Caco-2 (cell line): Measurements from ENCODE around the gene MAN2A1. TPM values are rescaled to one million over a fixed set of nuclear protein-coding genes. Genes with fewer than 3 reads are reported as not detected.

Source experiments
- BruUV-seq: library from RNA; stranded (reverse); fragments of 400-500 nt; replicated peaks from 2 replicates; lab custom pipeline; 2021; lab: Mats Ljungman, UMichigan
- CTCF ChIA-PET: fragments of 300-600 bp; sonication (Branson Sonifier 250); formaldehyde crosslinking; loops from one replicate; lab custom pipeline; 2022; ENCODE audit warnings: antibody characterized with exemption; lab: Charles Lee
- POLR2A ChIA-PET: fragments of 300-600 bp; sonication (Branson Sonifier 250); formaldehyde crosslinking; loops from one replicate; lab custom pipeline; 2022; ENCODE audit warnings: antibody characterized with exemption; lab: Charles Lee
- DNase-seq, 2 experiments: peaks; one replicate each; pipeline versions ENCODE4 v3.0.0 to v3.0.0-alpha.2; 2020 to 2022
- H3K27me3 ChIP-seq: replicated peaks from 2 replicates; pipeline ENCODE4 v1.6.0; 2011; ENCODE audit warnings: low read length; ENCODE audit not compliant: control insufficient read depth, insufficient read depth
- H3K36me3 ChIP-seq: 2 replicates; pipeline ENCODE4 v1.5.1; 2011; ENCODE audit warnings: low read length; ENCODE audit not compliant: control insufficient read depth, insufficient read depth
- H3K4me1 ChIP-seq: fragments of 250-450 bp; sonication (Bioruptor Pico); 2 replicates; pipeline ENCODE4 v1.5.1; 2020; ENCODE audit warnings: mild to moderate bottlenecking
- H3K4me3 ChIP-seq: 2 replicates; pipeline ENCODE4 v1.5.1; 2011; ENCODE audit warnings: low read depth, mild to moderate bottlenecking, control low read depth, low read length
- H3K9me3 ChIP-seq: fragments of 250-450 bp; sonication (Bioruptor Pico); 2 replicates; pipeline ENCODE4 v1.5.1; 2020; ENCODE audit warnings: mild to moderate bottlenecking, moderate library complexity
- H3K27ac Mint-ChIP-seq: one replicate; pipeline ENCODE4 v1.8.0; 2022; ENCODE audit warnings: mixed read lengths; ENCODE audit not compliant: unreplicated experiment
- H3K27me3 Mint-ChIP-seq: one replicate; pipeline ENCODE4 v1.8.0; 2022; ENCODE audit warnings: mixed read lengths; ENCODE audit not compliant: insufficient read depth, unreplicated experiment
- H3K36me3 Mint-ChIP-seq: one replicate; pipeline ENCODE4 v1.8.0; 2022; ENCODE audit warnings: mild to moderate bottlenecking, mixed read lengths; ENCODE audit not compliant: insufficient read depth, unreplicated experiment
- H3K4me1 Mint-ChIP-seq: one replicate; pipeline ENCODE4 v1.8.0; 2022; ENCODE audit warnings: low read depth, mixed read lengths; ENCODE audit not compliant: unreplicated experiment
- H3K4me3 Mint-ChIP-seq: one replicate; pipeline ENCODE4 v1.8.0; 2022; ENCODE audit warnings: mild to moderate bottlenecking, moderate library complexity, mixed read lengths; ENCODE audit not compliant: unreplicated experiment
- H3K9me3 Mint-ChIP-seq: one replicate; pipeline ENCODE4 v1.8.0; 2022; ENCODE audit warnings: mixed read lengths; ENCODE audit not compliant: unreplicated experiment
- CTCF ChIP-seq, 2 experiments: fragments of 200-600 bp in 1 of 2; IDR thresholded peaks; 1 replicate in 1 of 2; 2 replicates in 1 of 2; pipeline versions ENCODE4 v1.5.1 to v1.8.0; 2011 to 2022; ENCODE audit warnings: antibody characterized with exemption in 1 of 2, control low read depth in 1 of 2, inconsistent platforms in 1 of 2, low read depth in 1 of 2, low read length in 1 of 2, mild to moderate bottlenecking in 1 of 2, moderate library complexity in 1 of 2; ENCODE audit not compliant: insufficient read depth in 1 of 2, severe bottlenecking in 1 of 2, unreplicated experiment in 1 of 2
- intact Hi-C: fragments of 100-400 bp; cut with micrococcal nuclease; formaldehyde crosslinking; loops from one replicate; pipeline ENCODE4 v1.10.0; 2022; ENCODE audit not compliant: unreplicated experiment
- total RNA-seq: library from RNA; stranded (reverse); gene quantifications from 2 replicates; pipeline ENCODE4 v1.2.3, GENCODE V29; 2022

Gene MAN2A1
- total RNA-seq, 1 experiment from 2014 or later: 57.3 TPM

DNA sequence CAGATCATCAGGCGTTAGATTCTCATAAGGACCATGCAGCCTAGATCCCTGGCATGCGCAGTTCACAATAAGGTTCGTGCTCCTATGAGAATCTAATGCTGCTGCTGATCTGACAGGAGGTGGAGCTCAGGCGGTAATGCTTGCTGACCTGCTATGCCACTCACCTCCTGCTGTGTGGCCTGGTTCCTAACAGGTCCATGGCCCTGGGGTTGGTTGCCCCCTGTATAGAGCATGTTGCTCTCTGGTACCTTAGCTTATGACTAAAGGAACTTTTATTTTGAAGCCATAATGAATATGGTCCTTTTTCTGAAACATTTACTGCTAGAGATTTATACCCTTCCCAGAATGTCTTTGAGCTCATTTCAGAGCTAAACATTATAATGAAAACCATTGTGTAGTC, 3.1 kb downstream of the MAN2A1 start:
- peaks cover 9% of the 10 kb centered on the region for H3K36me3 Mint-ChIP-seq
- H3K4me1 Mint-ChIP-seq: peaks cover 32% of the 10 kb centered on the region
- no peak for DNase-seq
- CTCF ChIA-PET: no interaction called here
- no peak for TF ChIP-seq CTCF (IDR thresholded peaks at IDR 0.05; ENCODE audit: insufficient read depth in 1 of 2, low read depth in 1 of 2, low read length in 1 of 2, severe bottlenecking in 1 of 2, unreplicated experiment in 1 of 2)
- Histone ChIP-seq H3K27me3 (no peaks in the 10 kb centered on the region), H3K4me3 (no peak overlapping the region), H3K4me1 (0 out of 2 replicates have a peak, but pooled peaks cover 6% of the 10 kb centered on the region), H3K9me3 (no peaks in the 10 kb centered on the region), H3K36me3 (no peaks in the 10 kb centered on the region)
- POLR2A ChIA-PET: no interaction called here
- H3K27ac Mint-ChIP-seq: no peak overlapping the region
- BruUV-seq: no TSS peak
- no peak overlapping the region for H3K4me3 Mint-ChIP-seq
- H3K27me3 Mint-ChIP-seq: no peaks in the 10 kb centered on the region
- H3K9me3 Mint-ChIP-seq: no peaks in the 10 kb centered on the region
- intact Hi-C loops: no loop called here

GRCh38 chr5:109693535-109694400, 4.0 kb downstream of the MAN2A1 start:
- peaks cover 32% of the 10 kb centered on the region for H3K4me1 Mint-ChIP-seq
- H3K27me3 Mint-ChIP-seq: no peaks in the 10 kb centered on the region
- no TSS peak for BruUV-seq

DNA sequence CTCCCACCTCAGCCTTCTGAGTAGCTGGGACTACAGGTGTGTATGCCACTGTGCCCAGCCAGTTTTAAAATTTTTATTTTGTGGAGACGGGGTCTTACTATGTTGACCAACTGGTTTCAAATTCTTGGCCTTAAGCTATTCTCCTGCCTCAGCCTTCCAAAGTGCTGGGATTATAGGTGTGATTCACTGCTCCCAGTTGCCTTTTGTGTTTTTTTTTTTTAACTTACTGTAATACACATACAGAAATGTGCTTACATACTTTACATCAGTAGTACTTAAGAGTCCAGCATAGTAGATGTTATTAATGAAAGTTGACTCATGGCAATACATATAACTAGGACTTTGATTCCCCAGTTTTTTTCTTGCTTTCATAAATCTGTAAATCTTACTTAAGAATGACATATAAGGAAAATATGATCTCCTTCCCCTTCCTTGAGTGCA, 4.7 kb downstream of the MAN2A1 start:
- Mint-ChIP-seq H3K9me3 (no peaks in the 10 kb centered on the region), H3K4me1 (peaks cover 32% of the 10 kb centered on the region), H3K36me3 (peaks cover 6% of the 10 kb centered on the region), H3K4me3 (no peak overlapping the region), H3K27me3 (no peaks in the 10 kb centered on the region), H3K27ac (no peak overlapping the region)
- intact Hi-C loops: no loop called here
- Histone ChIP-seq H3K4me3 (no peak overlapping the region), H3K9me3 (no peaks in the 10 kb centered on the region), H3K4me1 (0 out of 2 replicates have a peak, but pooled peaks cover 6% of the 10 kb centered on the region), H3K27me3 (no peaks in the 10 kb centered on the region), H3K36me3 (no peaks in the 10 kb centered on the region)
- no peak for DNase-seq
- ChIA-PET CTCF (no interaction called here), POLR2A (no interaction called here)
- BruUV-seq: no TSS peak
- no peak for TF ChIP-seq CTCF (IDR thresholded peaks at IDR 0.05; ENCODE audit: insufficient read depth in 1 of 2, low read depth in 1 of 2, low read length in 1 of 2, severe bottlenecking in 1 of 2, unreplicated experiment in 1 of 2)

More at GRCh38 chr5:109693535-109694400, 4.0 kb downstream of the MAN2A1 start:
- Histone ChIP-seq H3K36me3 (no peaks in the 10 kb centered on the region), H3K9me3 (no peaks in the 10 kb centered on the region), H3K4me3 (no peak overlapping the region), H3K27me3 (no peaks in the 10 kb centered on the region), H3K4me1 (0 out of 2 replicates have a peak, but pooled peaks cover 6% of the 10 kb centered on the region)
- ChIA-PET POLR2A (no interaction called here), CTCF (no interaction called here)
- intact Hi-C loops: no loop called here
- H3K27ac Mint-ChIP-seq: no peak overlapping the region
- no peak for DNase-seq
- H3K4me3 Mint-ChIP-seq: no peak overlapping the region
- peaks cover 9% of the 10 kb centered on the region for H3K36me3 Mint-ChIP-seq
- no peaks in the 10 kb centered on the region for H3K9me3 Mint-ChIP-seq
- TF ChIP-seq CTCF (IDR thresholded peaks at IDR 0.05; ENCODE audit: insufficient read depth in 1 of 2, low read depth in 1 of 2, low read length in 1 of 2, severe bottlenecking in 1 of 2, unreplicated experiment in 1 of 2): no peak
